Measurements from ENCODE around the gene BRSK2.

The BRSK2 gene

DNA sequence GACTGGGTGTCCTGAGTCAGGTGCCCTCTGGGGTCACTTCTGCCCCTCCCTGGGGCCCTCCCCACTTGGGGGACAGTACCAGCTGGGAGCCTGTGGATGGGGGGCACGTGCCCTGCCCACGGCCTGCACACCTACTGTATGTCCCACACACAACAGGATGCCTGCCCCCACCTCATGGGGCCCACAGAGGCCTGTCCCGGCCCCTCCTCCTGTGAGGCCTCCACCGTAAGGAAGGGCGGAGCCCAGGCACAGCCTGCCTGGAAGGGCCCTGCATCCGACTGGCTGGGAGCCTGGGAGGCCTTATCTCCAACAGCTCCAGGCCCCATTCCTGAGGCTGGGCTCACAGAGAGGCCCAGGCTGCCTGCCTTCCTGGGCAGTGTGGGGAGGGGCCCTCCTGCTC, 47.8 kb downstream of the BRSK2 start:
- no peak for DNase-seq (ENCODE audit: low read depth)

DNA sequence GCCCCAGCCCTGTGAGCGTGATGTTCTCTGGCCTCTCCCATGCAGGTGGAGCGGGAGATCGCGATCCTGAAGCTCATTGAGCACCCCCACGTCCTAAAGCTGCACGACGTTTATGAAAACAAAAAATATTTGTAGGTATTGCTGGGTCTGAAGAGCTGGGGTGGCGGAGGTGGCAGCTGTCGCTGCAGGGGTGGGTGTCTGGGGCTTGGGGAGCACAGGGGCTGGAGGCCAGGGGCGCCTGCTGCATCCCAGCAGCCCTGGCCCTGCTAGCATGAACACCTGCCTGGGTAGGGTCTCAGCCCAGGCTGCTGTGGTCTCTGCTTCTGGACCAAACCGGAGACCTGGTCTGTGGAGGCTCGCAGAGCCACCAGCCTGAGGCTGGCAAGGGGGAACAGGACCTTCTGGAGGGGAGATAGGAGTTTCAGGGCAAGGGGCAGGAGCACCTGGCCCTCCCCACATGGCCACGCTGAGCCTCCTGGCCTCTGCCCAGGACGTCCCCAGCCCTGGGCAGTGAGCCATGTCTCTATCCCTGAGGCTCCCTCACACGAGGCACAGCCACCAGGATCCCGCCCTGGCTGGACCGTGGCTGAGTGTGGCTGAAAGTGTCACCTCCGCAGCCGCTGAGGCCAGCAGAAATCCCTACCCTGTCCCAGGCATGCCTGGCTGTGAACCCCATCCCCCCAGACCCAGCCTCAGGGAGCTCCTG, 48.7 kb downstream of the BRSK2 start:
- DNase-seq (ENCODE audit: low read depth) = no peak

DNA sequence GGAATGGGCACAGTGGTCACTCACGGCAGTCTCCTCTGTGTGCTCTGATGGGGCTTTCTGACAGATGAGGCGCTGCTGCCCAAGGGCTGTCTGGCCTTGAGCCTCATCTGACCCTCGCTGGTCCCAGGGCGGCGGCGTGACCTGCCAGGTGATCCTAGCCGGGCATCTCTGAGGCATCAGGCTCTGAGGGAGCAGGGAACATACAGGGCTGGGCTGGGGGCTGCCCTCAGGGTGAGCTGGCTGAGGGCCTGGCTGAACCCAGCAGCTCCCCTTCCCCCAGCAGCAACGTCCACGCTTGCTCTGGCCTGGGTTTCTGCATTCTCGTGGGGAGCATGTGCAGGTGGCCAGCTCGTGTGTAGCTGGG, 49.2 kb downstream of the BRSK2 start:
- DNase-seq (ENCODE audit: low read depth) = no peak

DNA sequence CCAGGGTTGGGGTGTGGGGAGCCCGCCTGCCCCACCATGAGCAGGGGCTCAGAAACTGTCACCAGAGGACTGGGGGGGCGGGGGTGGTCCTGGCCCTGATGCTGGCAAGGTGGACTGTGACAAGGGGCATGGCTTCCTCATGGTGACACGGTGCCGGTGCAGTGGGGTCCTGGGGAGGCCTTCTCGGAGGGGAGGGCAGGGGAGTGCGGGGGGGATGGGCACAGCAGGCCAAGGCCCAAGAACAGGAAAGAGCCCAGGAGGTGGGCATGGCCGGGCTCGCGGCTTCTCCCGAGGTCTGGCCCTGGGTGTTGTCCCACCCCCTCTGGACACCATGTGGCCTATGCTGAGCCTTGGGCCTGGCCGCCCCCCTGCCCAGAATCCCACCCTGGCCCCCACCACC, 49.6 kb downstream of the BRSK2 start:
- DNase-seq (ENCODE audit: low read depth) = no peak

DNA sequence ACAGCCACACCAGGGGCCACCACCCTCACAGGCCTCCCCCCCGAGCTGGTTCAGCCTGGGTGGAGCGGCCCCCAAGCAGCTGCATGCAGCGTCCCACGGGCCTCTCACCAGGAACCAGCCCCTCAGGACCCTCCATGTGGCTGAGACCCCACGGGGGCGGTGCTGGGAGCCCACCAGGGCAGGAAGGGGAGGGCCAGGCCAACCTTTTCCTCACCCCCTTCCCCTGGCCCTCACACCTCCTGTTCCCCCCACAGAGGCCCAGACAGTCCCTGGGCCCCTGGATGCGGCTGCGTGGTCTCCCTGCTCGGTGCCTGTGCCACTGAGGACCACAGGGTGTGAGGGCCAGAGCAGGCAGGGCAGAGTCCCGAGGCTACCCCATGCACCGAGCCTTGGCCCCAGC, 50.3 kb downstream of the BRSK2 start:
- no peak for DNase-seq (ENCODE audit: low read depth)

DNA sequence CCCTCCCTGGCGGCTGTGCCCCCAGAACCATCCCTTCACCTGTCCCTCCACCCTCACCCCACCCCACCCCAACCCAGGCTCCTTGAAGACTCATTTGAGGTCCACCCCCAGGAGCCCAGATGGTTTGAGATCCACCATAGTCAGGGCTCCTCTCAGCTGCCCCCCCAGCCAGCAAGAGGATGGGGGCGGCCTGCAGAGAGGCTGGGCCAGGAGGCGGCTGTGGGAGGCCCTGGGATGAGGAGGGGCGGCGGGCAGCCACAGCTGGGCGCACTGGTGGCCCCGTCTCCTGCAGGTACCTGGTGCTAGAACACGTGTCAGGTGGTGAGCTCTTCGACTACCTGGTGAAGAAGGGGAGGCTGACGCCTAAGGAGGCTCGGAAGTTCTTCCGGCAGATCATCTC, 50.8 kb downstream of the BRSK2 start:
- no peak for DNase-seq (ENCODE audit: low read depth)

DNA sequence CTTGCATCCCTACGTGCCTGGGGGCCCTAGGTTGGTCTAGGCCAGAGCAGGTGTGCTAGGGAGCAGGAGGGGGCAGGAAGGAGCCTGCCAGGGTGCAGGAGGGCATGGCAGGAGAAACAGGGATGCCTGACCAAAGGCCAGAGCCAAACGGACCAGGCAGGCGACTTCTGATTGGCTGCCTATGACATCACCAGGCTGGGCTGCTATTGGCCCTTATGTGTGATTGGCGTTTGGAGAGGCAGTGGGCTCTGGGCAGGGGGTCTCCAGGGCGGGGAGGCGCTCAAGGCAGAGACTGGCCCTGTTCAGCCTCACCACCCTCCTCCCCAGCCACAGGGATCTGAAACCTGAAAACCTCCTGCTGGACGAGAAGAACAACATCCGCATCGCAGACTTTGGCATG, 52.4 kb downstream of the BRSK2 start:
- DNase-seq (ENCODE audit: low read depth) = no peak

DNA sequence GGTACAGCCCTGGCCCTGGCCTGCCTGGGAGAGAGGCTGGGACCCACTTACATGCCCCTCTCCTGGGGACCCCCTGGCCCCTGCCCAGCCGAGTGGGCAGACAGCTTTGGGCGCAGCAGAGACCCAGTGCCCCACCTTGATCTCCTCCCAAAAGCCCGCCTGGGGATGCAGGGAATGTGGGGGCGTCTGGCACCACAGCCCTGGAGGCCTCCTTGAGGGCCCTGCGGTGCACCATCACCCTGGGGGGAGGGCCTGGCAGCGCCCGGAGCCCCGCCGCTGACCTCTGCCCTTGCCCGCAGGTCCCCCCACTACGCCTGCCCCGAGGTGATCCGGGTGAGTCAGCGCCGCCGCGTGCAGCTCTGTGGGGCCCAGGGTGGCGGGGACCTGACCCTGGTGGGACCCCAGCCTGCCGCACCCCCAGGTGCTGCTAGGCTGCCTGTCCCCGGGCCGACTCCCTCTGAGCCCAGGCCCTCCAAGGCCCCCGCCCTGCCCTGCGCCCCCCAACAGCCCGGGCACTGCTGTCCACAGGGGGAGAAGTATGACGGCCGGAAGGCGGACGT, 53.2 kb downstream of the BRSK2 start:
- DNase-seq (ENCODE audit: low read depth) = no peak

DNA sequence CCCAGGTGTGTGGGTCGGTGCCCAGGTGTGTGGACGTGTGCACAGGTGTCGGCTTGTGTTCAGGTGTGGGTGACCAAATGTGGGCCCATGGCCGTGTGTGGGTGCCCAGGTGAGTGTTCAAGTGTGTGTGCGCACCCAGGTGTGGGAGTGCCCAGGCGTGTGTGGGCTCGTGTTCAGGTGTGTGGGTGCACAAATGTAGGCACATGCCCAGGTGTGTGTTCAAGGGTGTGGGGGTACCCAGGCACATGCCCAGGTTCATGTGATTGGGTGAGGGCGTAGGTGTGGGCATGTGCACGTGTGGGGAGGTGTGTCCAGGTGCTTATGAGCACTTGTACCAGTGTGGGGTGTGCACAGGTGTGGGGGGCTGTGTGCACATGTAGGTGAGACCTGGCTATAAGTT, 54.0 kb downstream of the BRSK2 start:
- no peak for DNase-seq (ENCODE audit: low read depth)

DNA sequence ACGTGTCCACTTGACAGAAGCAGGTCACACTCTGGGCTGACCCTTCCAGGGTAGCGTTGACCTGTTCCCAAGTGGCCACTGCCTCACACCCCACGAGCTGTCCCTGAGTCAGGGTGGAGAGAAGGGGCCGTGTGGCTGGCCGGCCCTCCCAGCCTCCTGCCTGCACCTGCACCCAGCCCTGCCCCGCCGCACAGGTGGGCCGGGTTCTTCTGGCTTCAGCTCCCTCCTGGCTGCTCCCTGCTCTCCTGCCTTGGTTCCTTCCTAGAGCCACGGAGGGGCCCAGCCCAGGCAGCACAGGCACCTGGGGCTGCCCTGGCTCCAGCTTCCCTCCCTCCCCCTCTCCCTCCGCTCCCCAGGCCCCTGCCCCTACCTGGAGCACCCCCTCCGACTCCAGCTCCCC, 54.6 kb downstream of the BRSK2 start:
- DNase-seq (ENCODE audit: low read depth) = no peak

DNA sequence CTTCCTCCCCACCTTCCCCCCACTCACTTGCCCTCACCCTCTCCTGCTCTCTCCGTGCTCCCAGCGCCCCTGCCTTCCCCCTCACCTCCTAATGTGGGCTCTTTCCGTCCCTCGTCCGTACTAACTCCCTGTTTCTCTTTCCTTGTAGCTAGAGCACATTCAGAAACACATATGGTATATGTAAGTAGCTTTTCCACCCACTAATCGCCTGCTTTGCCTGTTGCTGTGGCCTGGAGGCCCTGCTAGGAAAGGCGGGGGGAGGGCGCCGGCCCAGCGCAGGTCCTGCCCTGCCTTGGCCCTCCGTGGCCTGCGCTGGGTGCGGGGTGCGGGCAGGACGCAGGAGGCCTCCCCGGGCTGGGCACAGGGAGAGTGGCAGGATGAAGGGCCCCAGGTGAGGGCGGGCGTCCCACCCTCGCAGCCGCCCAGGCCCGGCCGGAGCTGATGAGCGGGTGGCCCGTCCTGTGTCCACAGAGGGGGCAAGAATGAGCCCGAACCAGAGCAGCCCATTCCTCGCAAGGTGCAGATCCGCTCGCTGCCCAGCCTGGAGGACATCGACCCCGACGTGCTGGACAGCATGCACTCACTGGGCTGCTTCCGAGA, 55.2 kb downstream of the BRSK2 start:
- no peak for DNase-seq (ENCODE audit: low read depth)

DNA sequence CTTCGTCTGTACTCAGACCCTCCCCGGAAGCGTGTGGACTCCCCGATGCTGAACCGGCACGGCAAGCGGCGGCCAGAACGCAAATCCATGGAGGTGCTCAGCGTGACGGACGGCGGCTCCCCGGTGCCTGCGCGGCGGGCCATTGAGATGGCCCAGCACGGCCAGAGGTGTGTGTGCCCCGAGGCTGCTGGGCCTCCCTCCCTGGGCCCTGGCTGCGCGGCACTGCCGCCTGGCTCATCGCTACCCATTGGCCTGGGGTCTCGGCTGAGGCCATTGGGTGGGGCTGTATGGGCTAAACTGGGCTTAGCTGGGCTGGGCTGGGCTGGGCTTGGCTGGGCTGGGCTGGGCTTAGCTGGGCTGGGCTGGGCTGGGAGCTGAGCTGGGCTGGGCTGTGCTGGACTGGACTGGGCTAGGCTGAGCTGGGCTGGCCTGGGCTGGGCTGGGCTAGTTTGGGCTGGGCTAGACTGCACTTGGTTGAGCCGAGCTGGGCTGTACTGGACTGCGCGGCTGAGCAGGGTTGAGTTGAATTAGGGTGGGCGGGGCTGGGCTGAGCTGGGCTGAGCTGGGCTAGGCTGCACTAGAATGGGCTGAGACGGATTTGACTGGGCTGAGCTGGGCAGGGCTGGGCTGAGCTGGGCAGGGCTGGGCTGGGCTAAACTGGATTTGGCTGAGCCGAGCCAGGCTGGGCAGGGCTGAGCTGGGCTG, 56.2 kb downstream of the BRSK2 start:
- DNase-seq (ENCODE audit: low read depth) = no peak

DNA sequence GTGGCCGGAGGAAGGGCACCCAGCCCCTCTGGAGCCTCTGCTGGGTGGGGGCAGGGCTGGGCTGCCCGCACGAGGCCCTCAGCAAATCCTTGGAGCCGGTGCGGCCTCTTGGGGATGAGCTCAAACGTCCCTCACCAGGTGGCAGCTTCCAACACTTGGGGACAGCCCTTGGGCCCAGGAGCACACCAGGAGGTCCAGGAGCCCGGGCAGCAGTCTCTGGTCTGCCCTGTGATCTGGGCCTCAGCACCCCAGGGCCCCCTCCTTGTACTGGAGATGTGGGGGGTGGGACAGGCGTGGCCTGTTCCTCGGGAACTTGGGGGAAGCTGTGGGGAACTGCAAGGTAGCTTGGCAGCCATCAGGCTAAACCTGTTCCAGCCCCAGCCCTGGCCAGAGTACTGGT, 56.9 kb downstream of the BRSK2 start:
- DNase-seq (ENCODE audit: low read depth) = no peak

DNA sequence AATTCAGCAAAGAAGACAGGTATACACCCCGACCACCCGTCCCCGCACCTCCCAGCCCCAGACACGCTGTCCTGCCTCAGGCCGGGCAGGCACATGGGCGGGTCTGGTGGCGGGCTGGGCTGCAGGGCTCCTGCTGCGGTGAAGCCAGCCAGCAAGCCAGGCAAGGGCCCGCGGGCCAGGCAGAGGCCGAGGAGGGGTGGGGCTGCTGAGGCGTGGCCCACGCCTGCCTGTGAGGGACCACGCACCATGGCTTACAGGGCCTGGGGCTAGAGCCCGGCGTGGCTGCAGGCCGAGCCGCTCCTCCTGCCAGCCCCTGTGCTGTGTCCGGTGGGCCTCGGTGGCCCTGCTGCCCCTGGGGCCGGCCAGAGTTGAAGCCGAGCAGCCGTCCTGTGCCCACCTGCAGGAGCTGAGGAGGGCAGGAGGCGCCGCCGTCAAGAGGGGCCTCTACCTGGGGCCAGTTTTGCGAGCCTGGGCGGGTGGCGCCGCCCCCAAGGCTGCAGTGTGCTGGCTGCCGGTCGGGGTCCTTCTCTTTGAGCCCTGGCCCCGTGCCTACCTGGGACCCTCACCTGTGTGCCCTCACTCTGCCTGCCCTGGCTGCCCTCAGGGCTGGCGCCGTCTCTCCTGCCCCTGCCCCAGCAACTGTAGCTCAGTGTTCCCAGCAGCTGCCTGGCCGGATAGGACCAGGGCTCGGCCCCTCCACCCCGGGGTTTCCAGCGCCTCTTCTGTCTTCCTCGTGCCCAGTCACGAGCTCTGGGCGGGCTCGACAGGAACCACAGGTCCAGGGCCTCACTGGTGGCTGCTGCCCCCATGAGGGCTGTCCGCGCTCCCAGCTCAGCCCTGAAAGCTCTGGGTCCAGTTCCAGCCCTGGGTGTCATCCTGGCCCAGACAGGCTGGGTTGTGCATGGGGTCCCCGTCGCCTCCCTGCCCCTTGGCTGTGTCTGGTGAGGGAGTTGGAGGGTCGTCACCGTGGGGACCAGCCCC, 58.4 kb downstream of the BRSK2 start:
- no peak for DNase-seq (ENCODE audit: low read depth)

DNA sequence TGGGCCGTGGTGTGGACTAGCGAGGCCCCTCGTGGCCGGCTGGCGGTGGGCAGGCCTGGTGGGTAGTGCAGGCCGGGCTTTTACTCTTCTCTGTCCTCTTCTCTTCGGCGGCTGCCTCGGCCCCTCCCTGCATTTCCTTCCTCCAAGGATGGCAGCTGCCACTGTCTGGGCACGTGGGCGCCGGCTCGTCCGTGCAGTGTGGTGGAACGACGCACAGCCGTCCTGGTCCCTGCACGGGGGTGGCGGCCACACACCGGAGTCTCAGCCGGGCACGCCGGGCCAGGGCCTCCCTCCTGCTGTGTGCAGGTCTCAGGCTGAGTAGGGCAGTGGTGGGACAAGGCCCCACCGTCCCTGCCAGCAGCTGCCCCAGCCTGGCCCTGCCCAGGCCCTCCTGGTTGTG, 59.1 kb downstream of the BRSK2 start:
- no peak for DNase-seq (ENCODE audit: low read depth)

DNA sequence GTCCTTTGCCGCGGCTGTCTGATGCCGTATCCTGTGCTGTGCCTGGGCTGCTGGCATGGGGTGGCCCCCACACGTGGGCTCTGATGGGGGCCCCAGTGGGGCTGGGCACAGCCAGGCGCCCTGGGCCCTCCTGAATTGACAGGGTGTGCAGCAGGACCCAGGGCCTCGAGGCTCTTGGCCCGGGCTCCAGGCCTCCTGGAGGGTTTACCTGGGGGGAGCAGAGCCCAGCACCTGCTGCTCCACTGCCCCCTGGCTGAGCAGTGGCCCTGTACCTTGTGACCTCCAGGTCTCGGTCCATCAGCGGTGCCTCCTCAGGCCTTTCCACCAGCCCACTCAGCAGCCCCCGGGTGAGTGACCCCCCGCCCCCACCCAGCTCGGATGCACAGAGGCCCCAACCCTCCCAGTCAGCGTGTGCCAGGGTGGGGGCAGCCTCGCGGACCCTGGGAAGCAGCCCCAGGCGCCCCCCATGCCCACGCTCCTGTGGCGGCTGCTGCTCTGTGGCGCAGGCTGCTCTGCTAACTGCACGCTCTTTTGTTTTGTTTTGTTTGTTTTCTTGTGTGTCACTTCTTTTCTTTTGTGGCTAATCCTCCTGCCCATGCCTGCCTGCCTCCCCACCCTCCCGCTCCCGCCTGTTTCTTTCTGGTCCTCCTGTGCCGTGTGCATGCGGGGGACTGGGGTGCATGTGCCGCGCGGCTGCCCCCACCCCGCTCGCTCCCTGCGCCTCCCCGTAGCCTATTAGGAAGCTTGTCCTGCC, 59.9 kb downstream of the BRSK2 start:
- no peak for DNase-seq (ENCODE audit: low read depth)

DNA sequence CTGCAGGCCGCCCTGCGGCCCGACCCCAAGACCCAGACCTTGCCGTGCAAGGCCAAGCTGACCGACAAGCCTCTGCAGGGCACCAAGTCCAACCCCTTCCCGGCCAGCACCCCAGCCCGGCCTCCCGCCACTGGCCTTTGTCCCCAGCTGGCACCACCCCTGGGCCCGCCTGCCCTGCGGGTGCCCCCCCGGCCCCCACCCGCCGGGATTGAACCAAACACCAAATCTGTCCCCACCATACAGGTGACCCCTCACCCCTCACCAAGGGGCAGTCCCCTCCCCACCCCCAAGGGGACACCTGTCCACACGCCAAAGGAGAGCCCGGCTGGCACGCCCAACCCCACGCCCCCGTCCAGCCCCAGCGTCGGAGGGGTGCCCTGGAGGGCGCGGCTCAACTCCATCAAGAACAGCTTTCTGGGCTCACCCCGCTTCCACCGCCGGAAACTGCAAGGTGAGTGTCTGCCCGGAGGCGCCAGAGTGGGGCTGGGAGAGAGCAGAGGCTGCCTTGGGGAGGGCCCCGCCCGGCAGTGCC, 60.7 kb downstream of the BRSK2 start:
- DNase-seq (ENCODE audit: low read depth) = no peak

DNA sequence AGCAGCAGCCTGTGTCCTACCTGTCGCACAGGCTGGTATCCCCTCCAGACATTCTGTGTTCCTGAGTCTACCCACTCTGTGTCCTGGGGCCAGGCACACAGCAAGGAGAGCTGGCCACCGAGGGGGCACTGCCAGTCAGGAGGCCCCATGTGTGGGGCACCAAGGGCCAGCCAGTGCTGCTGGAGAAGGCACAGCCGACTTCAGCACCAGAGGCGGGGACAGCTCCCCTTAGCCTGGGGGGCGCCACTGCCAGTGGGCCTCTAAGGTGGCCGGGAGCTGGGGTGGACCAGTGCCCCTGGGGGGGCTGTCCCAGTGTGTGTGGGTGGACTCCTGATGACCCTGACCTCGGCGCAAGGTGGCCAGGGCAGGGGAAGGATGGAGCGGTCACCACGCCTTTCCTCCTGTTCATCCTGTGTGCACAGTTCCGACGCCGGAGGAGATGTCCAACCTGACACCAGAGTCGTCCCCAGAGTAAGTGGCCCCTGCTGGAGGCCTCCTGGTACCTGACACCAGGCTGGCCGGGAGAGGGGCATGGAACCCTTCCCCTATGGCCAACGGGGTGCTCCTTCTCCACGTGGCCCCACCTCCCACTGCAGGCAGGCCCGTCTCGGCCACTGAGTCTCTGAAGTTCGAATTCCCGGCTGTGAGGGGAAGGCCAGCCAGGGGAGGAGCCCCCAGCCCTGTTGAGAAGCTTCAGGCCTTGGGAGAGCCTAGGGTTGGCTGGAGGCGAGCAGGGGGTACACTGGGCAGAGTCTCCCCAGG, 61.4 kb downstream of the BRSK2 start:
- DNase-seq (ENCODE audit: low read depth) = no peak

DNA sequence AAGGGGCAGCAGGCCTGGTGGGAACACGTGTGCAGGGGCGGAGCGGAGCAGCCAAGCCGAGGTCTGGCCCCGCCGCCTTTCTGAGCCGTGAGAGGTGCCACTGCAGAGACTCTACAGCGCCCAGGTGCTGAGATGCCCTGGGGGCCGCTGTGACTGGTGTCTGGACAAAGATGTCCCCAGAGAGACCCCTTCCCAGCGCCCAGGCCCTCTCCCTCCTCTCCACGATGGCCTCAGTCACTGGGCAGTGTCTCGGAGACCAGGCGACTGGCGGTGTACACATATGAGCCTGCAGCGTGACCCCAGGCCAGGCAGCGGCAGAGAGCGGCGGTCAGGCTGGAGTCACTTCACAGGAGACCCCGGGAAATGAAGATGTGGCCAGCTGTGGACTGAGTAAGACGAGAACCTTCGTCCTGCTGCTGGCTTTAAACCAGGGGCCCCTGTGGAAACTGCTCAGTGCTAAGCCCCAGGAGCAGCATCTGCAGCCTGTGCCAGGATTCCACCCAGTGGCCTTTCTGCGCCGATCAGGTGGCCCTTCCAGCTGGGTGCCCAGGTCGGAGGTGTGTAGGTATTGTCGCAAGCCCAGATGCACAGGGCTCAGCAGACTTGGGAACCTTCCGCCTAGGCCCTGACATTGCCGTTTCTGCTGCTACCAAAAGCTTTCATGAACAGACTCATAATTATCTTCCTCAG, 62.2 kb downstream of the BRSK2 start:
- DNase-seq (ENCODE audit: low read depth) = no peak

DNA sequence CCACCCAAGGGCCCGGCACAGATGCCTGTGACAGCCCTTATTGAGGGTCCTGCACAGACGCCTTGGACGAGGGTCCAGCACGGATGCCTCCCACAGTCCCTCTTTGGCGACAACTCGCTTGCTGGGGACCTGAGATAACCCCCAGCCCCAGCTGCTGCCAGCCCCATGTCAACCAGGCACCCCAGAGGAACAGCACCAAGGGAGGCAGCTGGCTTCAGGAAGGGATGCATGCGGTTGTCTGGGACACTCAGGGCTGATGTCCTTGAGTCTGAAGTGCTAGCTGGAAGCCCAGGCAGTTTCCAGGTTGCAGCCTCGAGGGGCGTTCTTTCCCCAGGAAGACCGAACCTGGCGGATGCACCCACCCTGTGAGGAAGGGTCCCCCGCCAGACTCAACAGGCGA, 63.0 kb downstream of the BRSK2 start:
- no peak for DNase-seq (ENCODE audit: low read depth)

All from T-helper 22 cell (primary cell).